ENCODE measurements around the gene UGT1A1.

DNA sequence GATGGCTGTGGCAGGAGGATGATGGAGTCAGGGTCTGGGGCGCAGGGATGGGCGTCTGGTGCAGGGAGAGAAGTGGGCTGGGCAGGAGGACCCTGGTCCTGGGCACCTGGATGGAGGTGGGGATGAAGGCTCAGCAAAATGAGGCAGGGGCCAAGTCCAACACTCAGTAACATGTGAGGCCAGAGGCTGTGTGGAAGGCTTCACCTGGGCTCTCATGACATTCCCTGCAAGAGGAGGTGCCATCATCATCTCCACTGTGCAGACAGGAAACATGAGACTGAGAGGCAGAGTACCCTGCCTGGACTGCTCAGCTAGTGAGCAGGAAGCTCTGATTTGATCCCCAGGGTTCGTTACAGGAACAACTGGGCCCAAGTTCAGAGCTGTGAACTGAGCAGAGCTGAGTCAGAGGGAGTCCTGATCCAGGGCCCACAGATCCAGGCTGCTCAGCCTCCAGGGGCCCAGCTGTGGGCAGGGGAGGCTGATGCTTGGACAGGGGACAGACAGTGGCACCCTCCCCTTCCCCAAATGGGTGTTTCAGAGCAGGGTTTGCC is 57.4 kb downstream of the UGT1A1 start:
- TF ChIP-seq, protein P1, sequence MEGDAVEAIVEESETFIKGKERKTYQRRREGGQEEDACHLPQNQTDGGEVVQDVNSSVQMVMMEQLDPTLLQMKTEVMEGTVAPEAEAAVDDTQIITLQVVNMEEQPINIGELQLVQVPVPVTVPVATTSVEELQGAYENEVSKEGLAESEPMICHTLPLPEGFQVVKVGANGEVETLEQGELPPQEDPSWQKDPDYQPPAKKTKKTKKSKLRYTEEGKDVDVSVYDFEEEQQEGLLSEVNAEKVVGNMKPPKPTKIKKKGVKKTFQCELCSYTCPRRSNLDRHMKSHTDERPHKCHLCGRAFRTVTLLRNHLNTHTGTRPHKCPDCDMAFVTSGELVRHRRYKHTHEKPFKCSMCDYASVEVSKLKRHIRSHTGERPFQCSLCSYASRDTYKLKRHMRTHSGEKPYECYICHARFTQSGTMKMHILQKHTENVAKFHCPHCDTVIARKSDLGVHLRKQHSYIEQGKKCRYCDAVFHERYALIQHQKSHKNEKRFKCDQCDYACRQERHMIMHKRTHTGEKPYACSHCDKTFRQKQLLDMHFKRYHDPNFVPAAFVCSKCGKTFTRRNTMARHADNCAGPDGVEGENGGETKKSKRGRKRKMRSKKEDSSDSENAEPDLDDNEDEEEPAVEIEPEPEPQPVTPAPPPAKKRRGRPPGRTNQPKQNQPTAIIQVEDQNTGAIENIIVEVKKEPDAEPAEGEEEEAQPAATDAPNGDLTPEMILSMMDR (IDR thresholded peaks at IDR 0.05) = no peak
- no peak for TF ChIP-seq POLR2A (IDR thresholded peaks at IDR 0.05)

Measured in esophagus squamous epithelium (tissue), 4 donors.